CD4-positive, alpha-beta T cell treated with Interleukin-2 at 100 ng/mL for 4 hours (primary cell): ENCODE data around the gene ATG13.
A peak's percentile ranks its signal among the peaks of the same experiment; 100 is the strongest.

ENCODE experiments used
- DNase-seq: peaks from one replicate; pipeline ENCODE4 v3.0.0-alpha.2; 2020; ENCODE audit warnings: low spot score

The ATG13 gene

DNA sequence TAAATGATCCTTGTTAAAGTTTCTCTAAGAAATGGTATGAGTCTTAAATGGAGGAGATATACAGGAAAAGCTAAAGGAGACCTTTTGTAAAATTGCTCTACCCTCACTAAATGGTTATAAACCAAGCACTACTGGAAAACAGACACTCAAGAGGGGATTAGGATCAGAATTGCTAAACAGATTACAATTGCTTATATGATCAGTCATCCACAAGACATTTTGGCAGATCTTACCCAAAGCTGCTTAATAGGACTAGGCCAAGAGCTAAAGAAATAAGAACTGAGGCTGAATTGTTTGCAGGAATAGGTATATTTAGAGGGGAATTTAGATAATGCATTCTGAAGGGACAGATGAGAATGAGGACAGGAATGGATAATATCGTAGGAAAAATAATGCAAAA is 9.8 kb upstream of the ATG13 start:
- no peak for DNase-seq

DNA sequence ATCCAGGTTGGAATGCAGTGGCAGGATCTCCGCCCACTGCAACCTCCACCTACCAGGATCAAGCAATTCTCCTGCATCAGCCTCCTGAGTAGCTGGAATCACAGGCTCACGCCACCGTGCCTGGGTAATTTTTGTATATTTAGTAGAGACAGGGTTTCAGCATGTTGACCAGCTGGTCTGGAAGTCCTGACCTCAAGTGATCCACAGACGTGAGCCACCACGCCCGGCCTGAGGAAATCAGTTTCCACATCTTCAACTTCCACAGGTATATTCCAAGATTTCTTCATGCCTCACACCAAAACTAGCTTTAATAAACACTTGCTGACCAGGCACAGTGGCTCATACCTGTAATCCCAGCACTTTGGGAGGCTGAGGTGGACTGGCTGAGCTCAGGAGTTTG is 8.0 kb upstream of the ATG13 start:
- DNase-seq, result no peak

DNA sequence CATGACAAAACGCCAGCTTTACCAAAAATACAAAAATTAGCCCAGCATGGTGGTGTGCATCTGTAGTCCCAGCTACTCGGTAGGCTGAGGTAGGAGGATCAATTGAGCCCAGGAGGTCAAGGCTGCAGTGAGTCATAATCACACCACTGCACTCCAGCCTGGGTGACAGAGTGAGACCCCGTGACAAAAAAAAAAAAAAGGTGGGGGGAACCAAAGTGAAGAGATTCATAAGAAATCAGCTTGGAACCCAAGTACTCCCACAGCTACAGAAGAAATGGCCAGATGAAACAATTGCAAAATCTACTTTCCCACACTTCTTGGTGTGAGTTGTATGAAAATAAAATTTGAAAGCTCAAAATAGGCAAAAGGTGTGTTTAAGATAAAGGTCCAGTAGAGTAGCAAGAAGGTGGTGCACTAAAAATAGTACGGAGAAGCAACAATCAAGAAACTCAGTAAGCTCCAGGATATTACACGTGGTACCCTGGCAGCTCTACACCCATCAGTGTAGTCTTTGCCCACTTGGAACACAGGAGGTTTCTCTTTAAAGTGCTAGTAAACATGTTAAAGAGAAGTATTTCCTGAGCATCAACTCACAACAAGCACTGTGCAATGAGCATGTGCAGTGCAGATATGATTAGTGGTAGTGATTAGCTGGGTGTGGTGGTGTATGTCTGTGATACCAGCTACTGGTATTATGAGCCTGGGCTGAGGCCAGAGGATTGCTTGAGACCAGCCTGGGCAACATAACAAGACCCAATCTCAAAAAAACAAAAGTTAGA is 5.6 kb upstream of the ATG13 start:
- DNase-seq, result no peak

DNA sequence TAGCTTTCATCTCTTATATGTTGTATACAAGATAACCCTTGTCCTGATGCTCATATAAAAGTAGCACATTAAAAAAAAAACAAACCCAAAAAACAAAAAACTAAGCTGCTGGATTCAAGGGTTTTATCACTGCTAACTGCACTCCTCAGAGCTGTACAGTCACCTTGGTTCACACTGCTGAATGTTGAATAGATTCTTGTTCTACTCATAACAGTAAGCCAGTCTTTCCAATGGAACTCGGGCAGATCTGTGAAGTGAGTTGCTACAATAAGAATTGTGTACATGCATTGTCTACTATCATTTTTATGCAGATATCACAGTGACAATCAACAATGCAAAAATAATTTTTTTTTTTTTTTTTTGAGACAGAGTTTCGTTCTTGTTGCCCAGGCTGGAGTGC is 5.0 kb upstream of the ATG13 start:
- DNase-seq, result no peak

DNA sequence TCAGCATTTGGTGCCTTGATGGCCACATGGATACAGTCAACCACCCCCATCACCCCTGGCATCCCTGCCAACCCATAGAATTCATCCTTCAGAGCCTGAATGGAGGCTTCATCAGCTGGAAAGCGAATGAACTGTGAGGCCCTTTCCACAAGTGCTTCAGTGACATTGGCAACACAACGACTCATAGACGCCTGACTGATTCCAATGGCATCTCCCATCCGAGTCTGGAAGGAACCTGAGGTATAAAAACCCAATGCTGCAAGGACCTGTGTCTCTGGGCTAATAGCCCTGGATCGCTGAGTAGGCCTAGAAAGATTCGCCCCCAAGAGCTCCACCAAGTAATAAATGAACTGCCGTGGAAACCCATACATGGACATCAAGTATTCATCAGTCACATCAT is 1.6 kb upstream of the ATG13 start:
- DNase-seq, result no peak

DNA sequence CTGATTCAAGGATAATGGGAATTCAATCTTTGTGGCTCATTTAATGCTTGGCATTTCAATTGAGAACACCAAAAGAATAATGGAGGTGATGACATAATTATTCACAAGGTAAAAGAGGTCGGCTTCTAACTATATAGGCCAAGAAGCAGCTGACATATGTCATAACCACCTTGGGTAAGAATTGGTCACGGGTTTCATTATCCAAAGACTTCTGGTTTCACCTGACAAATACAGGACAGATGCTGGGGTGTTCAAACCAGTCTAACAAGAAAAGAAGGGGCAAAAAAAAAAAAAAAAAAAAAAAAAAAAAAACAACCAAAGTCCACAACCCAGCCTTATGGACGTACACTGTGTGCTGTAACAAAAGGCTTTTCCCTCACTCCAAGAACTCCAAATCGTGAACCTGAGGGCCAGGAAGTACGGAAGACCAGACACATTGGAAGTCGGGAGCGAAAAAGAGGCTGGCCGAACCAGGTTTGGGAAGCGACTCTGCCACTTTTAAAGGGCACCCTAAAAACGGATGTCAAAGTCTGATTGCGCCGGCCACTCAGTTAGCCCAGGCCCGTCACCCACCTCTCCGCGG is 711 bp upstream of the ATG13 start:
- peak; percentile 16 for DNase-seq

DNA sequence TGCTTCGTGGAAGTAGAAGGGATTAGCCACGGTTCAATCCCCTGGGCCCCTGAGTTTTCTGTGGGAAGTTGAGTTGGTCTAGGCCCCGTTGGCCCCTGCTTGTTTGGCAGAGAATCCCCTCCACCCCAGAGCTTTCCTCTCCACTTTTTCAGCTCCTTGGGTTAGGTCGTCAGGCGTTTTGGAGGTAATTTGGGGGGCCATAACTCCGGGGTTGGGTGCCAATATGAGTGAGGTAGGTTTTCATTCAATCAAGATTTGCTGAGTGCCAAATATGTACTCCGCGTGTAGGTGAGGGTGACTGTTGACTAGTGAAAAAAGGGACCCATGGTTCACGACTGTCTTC is 590 bp downstream of the ATG13 start:
- no peak for DNase-seq

DNA sequence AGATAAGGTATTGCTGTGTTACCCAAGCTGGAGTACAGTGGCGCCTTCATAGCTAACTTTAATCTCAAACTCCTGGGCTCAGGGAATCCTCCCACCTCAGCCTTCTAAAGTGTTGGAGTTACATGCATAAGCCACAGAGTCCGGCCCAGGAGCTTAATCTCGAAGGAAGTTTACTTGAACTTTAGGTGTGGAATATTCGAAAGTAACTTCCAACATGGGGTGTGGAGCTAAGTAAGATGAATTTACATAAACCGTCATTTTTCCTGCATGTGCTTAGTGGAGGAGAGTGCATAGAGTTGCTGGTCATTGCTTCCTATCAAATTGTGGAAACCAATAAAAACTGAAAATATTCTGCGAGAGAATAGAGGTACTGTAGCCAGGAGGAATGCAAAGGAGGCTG is 1.5 kb downstream of the ATG13 start:
- DNase-seq, result no peak

DNA sequence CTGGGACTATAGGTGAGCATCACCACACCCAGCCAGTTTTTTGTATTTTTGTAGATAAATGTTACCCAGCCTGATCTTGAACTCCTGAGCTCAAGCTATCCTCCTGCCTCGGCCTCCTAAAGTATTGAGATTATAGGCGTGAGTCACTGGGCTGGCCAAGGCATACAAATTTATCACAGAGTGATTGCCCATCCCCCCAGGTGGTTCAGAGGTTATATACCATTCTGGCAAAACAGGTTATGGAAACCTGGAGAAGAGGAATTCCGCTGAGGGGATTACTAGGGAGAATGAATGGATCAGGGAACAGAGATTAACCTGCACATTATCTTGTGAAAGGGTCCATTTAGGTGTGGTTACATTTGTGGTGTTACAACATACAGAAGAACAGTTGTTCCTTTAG is 8.1 kb downstream of the ATG13 start:
- DNase-seq, result no peak

DNA sequence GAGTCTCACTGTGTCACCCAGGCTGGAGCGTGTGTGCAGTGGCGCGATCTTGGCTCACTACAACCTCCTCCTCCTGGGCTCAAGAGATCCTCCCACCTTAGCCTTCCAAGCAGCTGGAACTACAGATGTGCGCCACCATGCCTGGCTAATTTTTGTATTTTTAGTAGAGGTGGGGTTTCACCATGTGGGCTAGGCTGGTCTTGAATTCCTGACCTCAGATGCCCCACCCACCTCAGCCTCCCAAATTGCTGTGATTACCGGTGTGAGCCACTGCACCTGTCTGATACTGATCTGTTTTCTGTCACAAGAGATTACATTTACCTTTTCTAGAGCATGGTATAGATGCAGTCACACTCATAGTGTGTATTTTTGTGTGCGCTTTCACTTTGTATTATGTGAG is 11.6 kb downstream of the ATG13 start:
- no peak for DNase-seq

DNA sequence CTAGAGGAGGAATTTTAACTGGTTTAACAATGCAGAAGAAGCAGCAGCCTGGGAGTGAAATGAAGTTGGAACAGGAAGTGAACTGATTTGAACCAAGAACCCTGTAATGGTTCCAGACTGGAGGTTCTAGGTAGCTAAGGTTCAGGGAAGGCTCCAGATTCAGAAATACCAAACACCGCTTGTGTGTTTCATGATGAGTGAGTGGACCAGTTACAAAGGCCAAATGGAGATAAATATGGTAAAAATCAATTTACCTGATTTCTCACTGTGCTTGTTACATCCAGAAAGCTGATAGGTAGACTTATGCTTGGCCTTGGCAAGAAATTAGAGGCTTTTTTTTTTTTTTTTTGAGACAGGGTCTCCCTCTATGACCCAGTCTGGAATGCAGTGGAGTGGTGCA is 12.9 kb downstream of the ATG13 start:
- DNase-seq, result no peak

DNA sequence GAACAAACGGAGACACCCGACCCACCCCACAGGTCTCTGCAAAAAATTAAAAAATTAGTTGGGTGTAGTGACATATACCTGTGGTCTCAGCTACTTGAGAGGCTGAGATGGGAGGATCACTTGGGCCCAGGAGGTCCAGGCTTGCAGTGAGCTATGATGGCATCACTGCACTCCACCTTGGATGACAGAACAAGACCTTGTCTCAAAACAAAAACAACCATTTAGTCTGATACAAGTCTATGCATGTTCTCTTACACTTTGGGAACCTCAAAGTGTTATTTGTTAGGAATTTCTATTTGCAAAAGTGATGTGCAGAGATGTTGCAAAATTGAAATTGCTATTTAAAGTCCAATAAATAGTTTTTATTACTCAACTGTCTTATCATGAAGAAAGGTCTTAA is 14.3 kb downstream of the ATG13 start:
- DNase-seq, result no peak

DNA sequence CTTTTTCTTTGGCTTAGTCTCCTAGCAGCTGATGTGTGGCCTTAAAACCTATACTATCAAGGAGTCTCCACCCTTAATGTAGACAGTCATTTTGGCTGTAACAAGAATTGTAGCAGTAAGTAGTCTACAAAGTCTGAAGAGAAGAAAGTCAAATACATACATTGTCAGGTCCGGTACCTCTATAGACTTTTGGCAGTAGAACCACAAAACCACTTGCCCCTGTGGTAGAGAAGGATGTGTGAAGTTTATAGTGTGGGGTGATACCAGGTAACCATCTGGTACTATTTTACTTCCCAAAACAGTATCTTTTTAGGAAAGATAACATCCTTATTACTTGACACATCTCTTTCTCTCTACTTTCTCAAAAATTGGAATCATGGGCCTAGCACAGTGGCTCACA is 15.1 kb downstream of the ATG13 start:
- DNase-seq, result peak; percentile 1

DNA sequence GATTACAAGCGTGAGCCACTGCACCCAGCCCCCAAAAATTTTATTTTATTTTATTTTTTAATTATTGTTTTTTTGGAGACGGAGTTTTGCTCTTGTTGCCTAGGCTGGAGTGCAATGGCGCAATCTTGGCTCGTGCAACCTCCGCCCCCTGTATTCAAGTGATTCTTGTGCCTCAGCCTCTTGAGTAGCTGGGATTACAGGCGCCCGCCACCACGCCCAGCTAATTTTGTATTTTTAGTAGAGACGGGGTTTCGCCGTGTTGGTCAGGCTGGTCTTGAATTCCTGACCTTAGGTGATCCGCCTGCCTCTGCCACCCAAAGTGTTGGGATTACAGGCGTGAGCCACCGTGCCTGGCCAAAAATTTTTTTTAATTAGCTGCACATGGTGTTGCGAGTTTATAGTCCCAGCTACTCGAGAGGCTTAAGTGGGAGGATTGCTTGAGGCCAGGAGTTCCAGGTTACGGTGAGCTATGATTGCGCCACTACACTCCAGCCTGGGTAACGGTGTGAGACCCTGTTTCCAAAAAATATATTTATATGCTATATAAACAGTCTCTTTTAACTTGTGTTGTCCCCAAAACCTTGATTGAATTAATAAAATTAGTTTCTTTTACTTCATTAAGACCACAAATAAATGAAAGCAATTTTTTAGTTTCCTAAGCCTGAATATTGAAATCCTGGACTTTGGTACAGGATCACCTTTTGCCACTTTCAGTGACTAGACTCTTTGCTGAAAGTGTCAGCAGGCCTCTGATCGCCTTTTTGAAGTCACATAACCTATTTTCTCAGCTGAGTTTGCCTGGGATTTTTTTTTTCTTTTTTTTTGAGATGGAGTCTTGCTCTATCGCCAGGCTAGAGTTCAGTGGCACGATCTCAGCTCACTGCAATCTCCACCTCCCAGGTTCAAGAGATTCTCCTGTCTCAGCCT is 16.2 kb downstream of the ATG13 start:
- no peak for DNase-seq

DNA sequence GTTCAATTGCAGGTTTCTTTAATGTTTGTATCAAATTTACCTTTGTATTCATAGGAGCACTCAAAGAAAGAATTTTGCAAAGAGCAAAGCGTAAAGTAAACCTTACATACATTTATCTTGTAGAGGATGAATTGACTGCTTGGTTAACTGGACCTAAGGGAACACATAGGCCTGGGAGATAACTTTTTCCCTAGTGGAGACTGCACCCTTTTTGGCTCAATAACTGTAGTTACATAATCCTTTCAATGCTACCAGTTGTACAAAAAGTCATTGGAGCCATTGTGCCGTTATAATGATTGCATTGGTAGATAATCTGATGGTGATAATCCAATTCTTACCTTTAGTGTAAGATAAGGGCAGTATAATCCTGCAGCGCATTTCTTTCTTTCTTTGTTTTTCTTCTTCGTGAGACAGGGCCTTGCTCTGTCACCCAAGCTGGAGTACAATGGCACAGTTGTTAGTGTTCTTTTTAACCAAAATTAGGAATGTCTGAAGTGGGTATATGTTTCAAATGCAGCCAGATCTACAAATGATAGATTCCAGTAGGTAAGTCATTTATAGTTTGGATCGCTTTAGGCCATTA is 18.3 kb downstream of the ATG13 start:
- no peak for DNase-seq

DNA sequence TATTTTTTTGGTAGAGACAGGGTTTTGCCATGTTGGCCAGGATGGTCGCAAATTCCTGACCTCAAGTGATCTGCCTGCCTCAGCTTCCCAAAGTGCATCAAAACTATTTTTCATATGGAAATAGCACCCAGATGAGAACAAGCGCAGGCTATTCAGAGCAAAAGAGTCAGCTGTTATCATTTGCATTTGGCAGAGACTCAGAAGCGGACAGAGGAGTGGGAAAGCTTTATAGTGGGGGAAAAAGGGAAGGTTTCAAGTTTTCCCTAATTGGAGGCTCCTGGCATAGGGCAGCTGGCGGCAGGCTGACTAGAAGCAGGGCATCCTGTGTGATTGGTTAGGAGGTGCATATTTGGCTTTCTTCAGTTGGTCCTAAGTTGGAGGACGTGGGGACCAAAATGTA is 20.2 kb downstream of the ATG13 start:
- no peak for DNase-seq

DNA sequence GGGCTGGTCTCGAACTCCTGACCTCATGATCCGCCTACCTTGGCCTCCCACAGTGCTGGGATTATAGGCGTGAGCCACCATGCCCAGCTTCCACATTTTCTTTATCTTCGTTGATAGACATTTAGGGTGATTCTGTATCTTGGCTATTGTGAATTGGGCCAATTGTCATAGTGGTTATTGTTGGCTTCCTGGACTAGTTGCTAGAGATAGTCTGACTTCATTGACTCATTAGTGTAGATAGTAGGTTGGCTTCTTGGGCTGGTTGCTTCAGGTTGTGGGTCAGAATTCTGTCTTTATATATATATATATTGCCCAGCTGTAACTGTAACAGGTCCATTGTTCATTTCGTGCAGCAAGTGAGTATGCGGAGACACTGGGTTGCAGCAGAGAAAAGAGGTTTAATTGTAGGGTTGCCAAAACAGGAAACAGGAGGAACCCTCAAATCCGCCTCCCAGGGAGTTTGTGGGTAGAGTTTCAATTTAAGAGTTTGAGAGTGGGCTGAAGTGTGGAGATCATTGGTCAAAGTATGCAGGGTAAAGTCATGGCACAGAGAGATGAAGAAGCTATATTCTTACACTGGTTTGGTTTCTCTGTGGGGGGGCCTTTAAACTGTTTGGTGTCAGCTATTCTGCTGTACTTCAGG is 22.0 kb downstream of the ATG13 start:
- no peak for DNase-seq

DNA sequence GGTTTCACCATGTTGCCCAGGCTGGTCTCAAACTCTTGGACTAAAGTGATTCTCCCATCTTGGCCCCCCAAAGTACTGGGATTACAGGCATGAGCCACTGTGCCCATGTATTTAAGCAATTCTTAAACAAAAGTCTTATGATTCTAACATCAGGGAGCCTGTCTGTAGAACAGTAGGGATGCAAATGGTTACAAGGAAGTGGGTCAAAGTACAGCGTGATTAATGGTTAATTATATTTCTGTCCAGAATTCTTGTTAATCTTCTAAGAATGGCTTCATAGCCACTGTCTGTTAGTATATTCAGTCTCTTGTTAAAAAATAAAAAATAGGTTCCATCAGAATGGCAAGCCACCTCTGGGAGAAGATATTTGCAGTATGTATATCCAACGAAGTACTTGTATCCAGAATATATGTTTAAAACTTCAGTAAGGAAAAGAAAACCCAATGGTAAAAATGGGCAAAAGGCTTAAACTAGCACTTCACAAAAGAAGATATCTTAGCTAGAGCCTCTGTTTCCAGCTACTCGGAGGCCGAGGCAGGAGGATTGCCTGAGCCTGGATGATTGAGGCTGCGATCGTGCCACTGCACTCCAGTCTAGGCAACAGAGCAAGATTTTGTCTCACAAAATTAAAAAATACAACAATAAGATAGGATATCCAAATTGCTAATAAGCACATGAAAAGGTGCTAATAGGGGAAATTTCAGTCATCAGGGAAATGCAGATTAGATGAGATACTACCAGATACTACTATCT is 22.9 kb downstream of the ATG13 start:
- no peak for DNase-seq

DNA sequence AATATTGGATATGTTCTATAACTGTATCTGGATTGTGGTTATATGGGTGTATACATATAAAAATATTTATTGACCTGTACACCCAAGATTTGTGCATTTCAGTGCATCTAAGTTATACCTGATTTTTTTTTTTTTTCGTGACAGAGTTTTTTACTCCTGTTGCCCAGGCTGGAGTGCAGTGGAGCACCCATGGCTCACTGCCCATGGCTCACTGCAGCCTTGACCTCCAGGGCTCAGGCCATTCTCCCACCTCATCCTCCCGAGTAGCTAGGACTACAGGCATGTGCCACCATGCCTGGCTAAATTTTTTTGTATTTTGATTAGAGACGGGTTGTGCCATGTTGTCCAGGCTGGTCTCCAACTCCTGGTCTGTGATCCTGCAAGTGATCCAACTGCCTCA is 24.3 kb downstream of the ATG13 start:
- DNase-seq, result no peak

DNA sequence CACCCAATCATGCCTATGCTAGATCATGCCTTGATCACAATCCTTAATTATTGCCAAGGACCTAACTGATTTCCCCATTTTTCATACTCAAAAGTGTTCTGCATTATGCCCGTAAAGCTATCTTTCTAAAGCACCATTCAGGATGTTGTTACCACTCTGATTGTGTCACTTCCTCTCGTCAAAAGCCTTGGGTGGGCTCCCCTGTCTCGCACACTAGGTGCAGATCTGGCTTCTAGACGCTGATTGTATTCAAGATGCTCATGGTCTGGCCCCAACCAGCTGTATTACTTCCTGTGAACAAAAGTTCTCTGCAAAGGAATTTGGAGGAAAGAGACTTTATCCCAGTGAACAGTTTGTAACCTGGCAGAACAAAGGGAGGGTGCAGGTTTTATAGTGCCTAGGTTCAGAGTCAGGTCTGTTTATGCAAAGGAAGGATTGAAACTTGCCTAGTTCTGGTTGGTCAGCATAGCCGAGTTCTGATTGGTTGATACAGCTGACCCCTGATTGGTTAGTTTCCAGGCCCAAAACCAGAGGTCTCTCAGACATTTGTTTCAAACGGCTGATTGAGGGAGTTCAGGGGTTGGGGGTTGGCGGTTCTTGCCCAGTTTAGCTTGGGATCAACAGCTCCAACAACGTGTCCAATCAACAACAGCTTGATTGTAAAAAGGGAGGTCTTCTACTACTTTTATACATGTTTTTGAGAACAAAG is 25.4 kb downstream of the ATG13 start:
- no peak for DNase-seq

DNA sequence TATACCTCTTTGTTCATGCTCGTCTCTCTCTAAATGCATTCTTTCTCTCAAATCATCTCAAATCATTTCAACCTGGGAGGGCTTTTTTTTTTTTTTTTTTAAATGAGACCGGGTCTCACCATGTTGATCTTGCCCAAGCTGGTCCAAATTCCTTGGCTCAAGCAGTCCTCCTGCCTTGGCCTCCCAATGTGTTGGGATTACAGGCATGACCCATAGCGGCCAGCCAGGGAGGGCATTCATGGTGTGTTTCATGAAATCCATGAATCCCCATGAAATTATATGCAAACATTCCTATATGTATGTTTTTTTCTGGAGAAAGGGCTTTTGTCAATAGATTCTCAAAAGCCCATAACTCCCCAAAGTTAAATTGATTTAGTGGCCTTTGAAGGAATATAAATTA is 26.2 kb downstream of the ATG13 start:
- no peak for DNase-seq
